Keratinocyte (primary cell): ENCODE data around the gene CPNE4.

Source experiments
- CTCF ChIP-seq, 3 experiments: IDR thresholded peaks in 1 of 3; conservative IDR thresholded peaks in 1 of 3; optimal IDR thresholded peaks in 1 of 3; 2 replicates in 2 of 3; 3 replicates in 1 of 3; pipeline versions ENCODE3 to v1.5.1; 2011; ENCODE audit warnings: low read length in 3 of 3, mild to moderate bottlenecking in 3 of 3, moderate library complexity in 2 of 3, control low read depth in 1 of 3, inconsistent platforms in 1 of 3; ENCODE audit not compliant: insufficient read depth in 2 of 3; ENCODE audit errors: extremely low read depth in 1 of 3
- EZH2 ChIP-seq: IDR thresholded peaks from one replicate; pipeline ENCODE4 v1.6.1; 2012; ENCODE audit warnings: inconsistent platforms, mild to moderate bottlenecking, low read length, moderate library complexity

GRCh38 chr3:131960324-131960723 is 74.5 kb downstream of the CPNE4 start:
- TF ChIP-seq CTCF (optimal IDR thresholded peaks at IDR 0.05 in 1 of 3, IDR thresholded peaks at IDR 0.05 in 1 of 3, conservative IDR thresholded peaks at IDR 0.05 in 1 of 3; ENCODE audit: extremely low read depth in 1 of 3, insufficient read depth in 2 of 3, low read length in 3 of 3) = no peak
- no peak for TF ChIP-seq EZH2
